HG03175 (cell line): Measurements from ENCODE around the gene MYO15B.

Experiments
- ATAC-seq: cut with Tn5 transposase; IDR thresholded peaks from one replicate; pipeline ENCODE4 v1.9.1; 2021; ENCODE audit warnings: mild to moderate bottlenecking, moderate library complexity; ENCODE audit not compliant: unreplicated experiment

Gene MYO15B

GRCh38 chr17:75622771-75623273 lies 35.2 kb downstream of the MYO15B start:
- ATAC-seq = no peak

DNA sequence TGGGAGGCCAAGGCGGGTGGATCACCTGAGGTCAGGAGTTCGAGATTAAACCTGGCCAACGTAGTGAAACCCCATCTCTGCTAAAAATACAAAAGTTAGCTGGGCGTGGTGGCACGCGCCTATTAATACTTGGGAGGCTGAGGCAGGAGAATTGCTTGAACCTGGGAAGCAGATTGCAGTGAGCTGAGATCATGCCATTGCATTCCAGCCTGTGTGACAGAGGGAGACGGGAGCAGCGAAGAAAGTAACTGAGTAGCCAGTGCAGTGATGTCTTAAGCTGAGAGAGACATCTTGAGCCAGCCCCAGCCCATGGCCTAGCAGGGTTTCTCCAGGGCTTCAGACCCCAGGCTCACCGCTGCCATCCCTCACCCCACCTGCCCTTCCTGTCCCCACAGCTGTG lies 35.8 kb downstream of the MYO15B start:
- ATAC-seq = no peak

DNA sequence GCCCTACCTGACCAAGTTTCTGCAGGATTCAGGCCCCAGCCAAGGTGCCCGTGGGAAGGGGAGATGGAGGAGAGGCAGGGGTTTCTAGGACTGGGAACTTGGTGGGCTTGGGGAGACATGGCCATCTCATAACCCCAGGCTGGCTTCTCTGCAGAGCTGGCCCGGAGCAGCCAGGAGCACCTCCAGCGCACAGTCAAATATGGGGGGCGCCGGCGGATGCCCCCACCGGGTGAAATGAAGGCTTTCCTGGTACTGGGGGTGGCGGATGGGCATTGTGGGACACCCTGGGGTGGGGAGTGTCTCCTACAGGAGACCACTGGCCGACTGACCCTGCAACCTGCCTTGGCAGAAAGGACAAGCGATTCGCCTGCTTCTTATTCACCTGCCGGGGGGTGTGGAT lies 36.4 kb downstream of the MYO15B start:
- no peak for ATAC-seq

DNA sequence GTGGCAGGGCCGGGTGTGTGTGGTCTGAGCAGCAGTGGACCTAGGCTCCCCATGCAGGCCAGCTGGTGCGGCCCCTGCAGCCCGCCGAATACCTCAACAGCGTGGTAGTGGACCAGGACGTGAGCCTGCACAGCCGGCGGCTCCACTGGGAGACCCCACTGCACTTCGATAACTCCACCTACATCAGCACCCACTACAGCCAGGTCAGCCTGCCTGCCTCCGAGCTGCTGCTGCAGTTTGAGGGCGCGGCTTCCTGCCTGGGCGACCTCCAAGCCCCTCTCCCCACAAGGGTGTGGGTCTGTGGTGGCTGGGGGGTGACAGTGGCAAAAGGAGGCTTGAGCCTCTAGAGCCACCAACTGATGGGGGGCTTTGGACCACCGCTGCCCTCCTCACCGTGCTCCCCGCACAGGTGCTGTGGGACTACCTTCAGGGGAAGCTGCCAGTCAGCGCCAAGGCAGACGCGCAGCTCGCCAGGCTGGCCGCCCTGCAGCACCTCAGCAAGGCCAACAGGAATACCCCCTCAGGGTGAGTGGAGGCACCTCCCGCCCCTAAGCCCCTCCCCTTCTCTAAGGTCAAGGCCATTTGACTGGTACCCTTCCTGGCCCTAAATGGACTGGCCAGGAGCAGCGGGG lies 37.2 kb downstream of the MYO15B start:
- ATAC-seq = no peak

DNA sequence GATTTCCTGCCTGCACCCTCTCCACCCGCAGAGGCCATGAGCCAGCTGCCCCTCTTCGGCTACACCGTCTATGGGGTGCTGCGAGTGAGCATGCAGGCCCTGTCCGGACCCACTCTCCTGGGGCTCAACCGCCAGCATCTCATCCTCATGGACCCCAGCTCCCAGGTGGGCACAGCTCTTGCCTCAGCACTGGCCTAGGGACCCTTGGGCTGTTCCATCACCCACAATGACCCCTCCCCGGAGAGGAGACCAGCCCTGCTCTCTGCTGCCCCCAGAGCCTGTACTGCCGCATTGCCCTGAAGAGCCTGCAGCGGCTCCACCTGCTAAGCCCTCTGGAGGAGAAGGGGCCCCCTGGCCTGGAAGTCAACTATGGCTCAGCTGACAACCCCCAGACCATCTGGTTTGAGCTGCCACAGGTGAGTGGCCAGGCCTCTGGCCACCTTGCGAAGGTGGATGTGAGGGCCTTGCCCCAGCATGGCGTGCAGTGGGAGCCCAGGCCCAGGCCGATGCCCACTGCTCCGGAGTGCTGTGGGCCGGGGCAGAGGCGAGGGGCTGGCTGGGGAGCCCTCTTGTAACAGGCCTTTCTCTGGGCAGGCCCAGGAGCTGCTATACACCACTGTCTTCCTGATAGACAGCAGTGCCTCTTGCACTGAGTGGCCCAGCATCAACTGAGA lies 38.4 kb downstream of the MYO15B start:
- no peak for ATAC-seq

DNA sequence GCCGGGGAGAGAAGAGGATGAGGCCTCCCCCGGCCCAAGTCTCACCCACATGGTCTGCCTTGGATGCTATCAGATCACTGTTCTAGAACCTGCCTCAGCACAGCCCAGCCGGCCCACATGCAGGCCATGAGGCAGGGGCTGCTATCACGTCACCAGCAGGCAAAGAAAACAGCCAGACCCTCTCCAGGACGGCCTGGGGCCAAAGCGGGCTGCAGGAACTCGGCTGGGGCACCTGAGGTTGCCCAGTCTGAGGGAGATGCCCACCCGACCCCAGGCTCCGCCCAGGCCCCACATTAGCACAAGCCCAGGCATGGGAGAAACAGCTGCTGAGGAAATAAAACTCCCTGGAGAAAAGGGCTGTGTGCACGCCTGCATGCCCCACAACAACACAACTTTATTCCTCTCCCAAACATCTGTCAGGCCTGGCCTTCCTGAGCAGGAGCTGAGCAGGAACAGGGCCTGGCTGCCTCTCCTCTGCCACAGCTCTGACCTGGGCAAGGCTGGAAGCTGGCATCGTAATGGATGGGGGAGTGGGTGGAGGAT lies 39.0 kb downstream of the MYO15B start:
- ATAC-seq = no peak

- ATAC-seq = no peak
Observed at GRCh38 chr17:75627094-75627493, 39.5 kb downstream of the MYO15B start.

- ATAC-seq = no peak
Observed at GRCh38 chr17:75628425-75628824, 40.8 kb downstream of the MYO15B start.

GRCh38 chr17:75629157-75629556 lies 41.6 kb downstream of the MYO15B start:
- ATAC-seq = no peak

DNA sequence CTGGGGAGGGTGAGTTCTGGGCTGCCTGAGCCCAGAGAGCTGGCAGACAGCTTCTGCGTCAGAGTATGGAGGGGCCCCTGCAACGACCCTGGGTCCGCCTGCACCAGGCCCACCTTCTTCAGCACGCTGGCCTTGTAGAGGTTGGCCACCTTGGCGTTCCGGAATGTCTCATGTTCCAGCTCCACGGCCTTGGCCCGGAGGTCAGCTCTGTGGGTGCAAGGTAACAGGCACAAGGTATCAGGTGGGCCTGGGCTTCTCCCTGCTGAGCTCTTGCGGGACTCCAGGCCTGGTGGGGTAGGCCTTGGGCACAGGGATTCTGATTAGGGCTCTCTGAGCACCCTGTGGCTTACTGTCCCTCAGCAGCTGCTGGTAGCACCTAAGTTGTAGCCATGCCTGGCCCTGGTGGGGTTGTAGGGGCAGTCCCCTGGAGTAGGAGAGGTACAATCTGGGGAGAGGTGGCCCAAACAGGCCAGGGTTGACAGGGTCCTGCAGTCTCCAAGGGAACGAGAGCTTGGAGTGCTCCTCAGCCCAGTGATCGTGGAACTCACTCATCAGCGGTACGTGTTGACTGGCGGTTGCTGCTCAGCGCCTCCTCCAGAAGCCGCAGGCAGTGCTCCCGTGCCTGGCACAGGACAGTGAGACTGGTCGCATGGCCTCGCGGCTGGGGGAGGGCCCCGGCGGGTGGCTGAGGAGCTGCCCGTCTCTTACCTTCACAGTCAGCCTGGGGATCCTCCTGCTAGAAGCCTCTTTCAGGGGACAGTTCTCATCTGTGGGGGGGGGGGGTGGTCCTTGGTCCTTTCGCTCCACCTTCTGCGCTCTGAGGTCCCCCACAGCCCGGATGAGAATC lies 42.7 kb downstream of the MYO15B start:
- ATAC-seq = no peak

DNA sequence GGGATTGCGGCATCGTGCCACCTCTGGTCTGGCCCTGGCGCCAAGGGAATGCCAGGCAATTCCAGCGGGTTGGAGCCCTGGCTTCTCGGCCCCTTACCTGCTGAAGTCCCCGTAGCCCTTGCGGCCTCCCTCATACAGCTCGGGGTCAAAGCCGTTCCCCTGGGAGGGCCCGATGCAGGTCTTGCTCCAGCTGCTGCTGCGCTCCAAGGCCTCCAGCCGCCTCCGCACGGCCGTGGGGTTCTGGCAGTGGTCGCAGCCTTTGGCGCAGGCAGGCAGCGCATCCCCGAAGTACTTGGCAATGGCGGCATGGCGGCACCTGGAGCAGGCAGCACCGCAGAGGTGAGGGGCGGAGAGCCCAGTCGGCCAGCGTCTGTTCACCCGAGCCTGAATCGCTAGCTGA lies 43.8 kb downstream of the MYO15B start:
- ATAC-seq = no peak

DNA sequence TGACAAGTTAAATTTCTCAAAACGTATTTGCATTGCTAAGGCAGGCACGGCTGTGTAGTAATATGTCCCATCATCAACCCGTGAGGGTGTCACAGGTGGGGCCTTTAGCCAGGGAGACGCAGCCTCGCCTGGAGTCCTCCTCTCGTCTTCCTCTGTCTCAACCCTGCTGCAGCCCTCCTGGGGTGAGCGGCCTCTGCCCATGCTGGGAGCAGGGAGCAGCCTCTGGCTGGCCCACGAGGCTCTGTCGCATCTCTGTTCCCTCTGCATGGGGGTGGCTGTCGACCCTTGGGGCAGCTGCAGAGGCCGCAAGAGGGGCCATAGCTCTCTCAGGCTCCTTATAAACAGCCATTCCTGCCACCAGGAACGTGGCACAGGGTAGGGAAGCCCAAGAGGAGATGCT lies 44.8 kb downstream of the MYO15B start:
- ATAC-seq = no peak

GRCh38 chr17:75632863-75633485 lies 45.4 kb downstream of the MYO15B start, which contains the start of gene SMIM5:
Gene SMIM5, plus strand, starts transcription at chr17:75633434. Its CDS starts 6,768 bp downstream, at chr17:75640202.
- no peak for ATAC-seq

DNA sequence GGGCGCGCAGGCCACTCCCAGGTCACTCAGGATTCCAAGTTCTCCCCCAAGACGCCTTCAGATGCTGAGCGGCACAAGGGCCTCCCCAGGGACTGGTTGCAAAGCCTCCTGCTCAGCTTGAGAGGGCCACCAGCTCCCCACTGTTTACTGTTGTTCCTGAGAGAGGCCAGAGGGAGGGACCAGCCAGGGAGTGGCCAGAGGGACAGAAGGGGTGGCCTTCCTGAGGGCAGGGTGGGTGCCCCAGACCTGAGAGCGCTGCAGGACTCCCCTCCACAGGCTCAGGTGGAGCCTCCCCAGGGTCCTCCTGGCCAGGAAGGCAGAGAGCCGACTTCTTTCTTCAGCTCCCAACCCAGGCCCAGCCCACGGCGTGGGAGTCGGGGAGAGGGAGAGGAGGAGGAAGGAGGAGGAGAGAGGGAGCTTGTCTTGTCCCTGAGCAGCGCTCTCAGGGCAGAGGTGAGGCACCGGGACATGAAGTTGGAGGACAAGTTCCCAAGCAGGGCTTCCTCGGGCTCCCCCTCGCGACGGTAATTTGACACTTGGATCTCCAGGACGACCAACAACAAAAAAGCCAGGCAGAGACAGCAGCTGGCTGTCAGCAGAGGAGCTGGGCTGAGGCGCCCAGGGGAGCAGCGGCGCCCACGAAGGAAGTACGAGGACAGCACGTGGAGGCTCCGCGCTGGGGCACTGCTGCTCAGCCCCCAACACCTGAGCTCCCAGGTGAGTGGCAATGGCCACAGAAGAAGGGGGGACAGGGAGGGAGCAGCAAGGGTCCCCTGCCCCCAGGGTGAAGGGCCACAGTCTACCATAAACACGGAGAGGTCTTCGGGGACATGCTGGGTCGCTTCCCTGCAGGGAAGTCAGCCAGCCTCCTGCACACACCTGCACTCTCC lies 46.1 kb downstream of the MYO15B start:
- ATAC-seq = no peak

- no peak for ATAC-seq
Observed at GRCh38 chr17:75634376-75634740, 46.8 kb downstream of the MYO15B start.

- no peak for ATAC-seq
Observed at GRCh38 chr17:75634754-75635609, 47.4 kb downstream of the MYO15B start.

DNA sequence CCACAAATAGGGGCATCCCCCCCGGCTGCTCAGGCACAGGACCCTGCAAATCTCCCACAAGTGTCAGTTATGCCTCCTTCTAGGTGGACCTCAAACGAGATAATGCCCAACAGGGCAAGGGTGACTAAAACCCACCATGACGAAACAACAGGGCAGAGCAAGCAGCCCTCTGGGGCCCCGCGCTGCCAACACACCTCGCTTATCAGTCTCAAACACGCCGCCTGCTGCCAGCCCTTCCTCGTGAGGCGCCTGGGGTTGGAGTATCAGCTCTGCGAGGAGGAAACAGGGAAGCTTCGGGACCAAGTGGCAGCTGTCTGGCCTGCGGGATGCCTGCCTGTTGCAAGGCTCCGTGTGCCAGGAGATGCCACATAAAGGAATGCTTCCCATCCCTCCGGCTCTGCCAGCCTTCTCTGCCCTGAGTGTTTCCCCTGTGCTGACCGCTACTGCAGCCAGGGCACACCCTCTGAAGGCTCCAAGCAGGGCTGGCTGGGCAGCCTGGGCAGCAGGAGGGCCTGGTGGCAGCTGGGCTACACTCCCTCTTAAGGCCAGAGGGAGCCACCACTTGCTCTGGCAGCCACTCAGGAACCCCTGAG lies 48.1 kb downstream of the MYO15B start:
- ATAC-seq = no peak

DNA sequence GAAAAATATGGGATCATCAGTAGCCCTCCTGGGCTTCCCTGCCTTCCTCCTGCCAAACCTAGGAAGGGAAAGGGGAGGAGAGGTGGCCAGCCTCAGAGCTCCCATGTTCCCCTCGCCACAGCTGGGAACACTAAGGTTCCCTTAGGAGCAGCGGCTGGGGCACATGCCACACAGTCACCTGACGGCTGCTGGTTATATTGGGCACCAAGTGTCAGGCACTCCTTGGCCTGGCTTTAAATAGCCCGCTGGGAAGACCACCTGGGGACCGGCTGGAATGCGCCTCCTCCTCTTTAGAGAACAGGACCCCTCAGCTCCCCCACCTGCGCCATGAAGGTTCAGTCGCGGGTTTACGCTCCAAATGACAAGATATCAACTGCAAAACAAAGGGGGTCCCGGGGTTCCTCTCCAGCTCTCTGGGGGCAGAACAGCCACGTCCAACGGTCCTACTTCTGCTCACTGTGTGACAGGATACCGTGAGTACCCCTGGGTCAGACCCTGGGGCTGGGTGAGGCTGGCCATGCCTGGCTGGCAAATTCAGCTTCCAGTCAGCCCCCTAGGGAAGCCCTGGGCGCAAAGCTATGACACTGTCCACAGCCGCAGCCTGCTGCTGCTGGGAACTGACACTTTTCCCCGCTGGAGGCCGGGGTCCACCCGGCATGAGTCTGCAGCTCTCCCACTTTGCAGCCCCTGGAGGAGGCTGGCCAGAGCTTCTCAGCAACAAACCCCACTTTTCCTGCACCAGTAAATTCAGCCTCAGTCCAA lies 49.0 kb downstream of the MYO15B start:
- no peak for ATAC-seq
